GM23338 (cell line): Measurements from ENCODE around the gene SAPCD1. TPM values are rescaled to one million over a fixed set of nuclear protein-coding genes. Genes with fewer than 3 reads are reported as not detected.

Experiments used
- ATAC-seq: fragments of 200-7000 bp; cut with Tn5 transposase; 3 replicates; pipeline ENCODE4 v1.9.1; 2020
- DNase-seq: peaks from one replicate; pipeline ENCODE4 v3.0.0-alpha.2; 2015; ENCODE audit warnings: low spot score
- H2AFZ ChIP-seq: fragments of 200-600 bp; sonication (generic); 2 replicates; pipeline ENCODE4 v1.8.0; 2016; ENCODE audit warnings: antibody characterized with exemption, mild to moderate bottlenecking, moderate library complexity
- H3F3A ChIP-seq: fragments of 200-600 bp; sonication (generic); replicated peaks from 2 replicates; pipeline ENCODE4 v1.8.0; 2017; ENCODE audit warnings: antibody characterized with exemption, mixed run types, low read depth
- H3K27ac ChIP-seq: fragments of 200-600 bp; sonication (generic); 2 replicates; pipeline ENCODE4 v1.6.1; 2016; ENCODE audit warnings: low read depth
- H3K27me3 ChIP-seq: fragments of 200-600 bp; sonication (generic); 2 replicates; pipeline ENCODE4 v1.8.0; 2016; ENCODE audit warnings: mild to moderate bottlenecking, mixed run types, moderate library complexity; ENCODE audit not compliant: insufficient read depth
- H3K36me3 ChIP-seq: fragments of 200-600 bp; sonication (generic); 2 replicates; pipeline ENCODE4 v1.8.0; 2016; ENCODE audit warnings: mild to moderate bottlenecking; ENCODE audit not compliant: insufficient read depth
- H3K4me1 ChIP-seq: fragments of 200-600 bp; sonication (generic); 2 replicates; pipeline ENCODE4 v1.8.0; 2016; ENCODE audit warnings: mild to moderate bottlenecking, moderate library complexity; ENCODE audit not compliant: insufficient read depth
- H3K4me2 ChIP-seq: fragments of 200-600 bp; sonication (generic); 2 replicates; pipeline ENCODE4 v1.7.1; 2017; ENCODE audit warnings: mixed run types
- H3K4me3 ChIP-seq: fragments of 200-600 bp; sonication (generic); 2 replicates; pipeline ENCODE4 v1.6.1; 2016; ENCODE audit warnings: mixed run types
- H3K79me2 ChIP-seq: fragments of 200-600 bp; sonication (generic); replicated peaks from 2 replicates; pipeline ENCODE4 v1.8.0; 2017; ENCODE audit warnings: mild to moderate bottlenecking; ENCODE audit not compliant: insufficient read depth
- H3K9me2 ChIP-seq: fragments of 200-600 bp; sonication (generic); 2 replicates; pipeline ENCODE4 v1.8.0; 2017; ENCODE audit not compliant: insufficient read depth
- H4K20me1 ChIP-seq: fragments of 200-600 bp; sonication (generic); replicated peaks from 2 replicates; pipeline ENCODE4 v1.8.0; 2017; ENCODE audit warnings: mild to moderate bottlenecking; ENCODE audit not compliant: insufficient read depth
- H3K27ac Mint-ChIP-seq: 2 replicates; pipeline ENCODE4 v1.8.0; 2020; ENCODE audit warnings: inconsistent platforms, mild to moderate bottlenecking, moderate library complexity, mixed read lengths
- H3K27me3 Mint-ChIP-seq: 3 replicates; pipeline ENCODE4 v1.8.0; 2022; ENCODE audit warnings: low read depth, mild to moderate bottlenecking, moderate library complexity, mixed read lengths, inconsistent platforms; ENCODE audit not compliant: insufficient read depth, poor library complexity
- H3K36me3 Mint-ChIP-seq: 3 replicates; pipeline ENCODE4 v1.8.0; 2021; ENCODE audit warnings: low read depth, mild to moderate bottlenecking, inconsistent platforms, moderate library complexity, mixed read lengths
- H3K4me1 Mint-ChIP-seq: 3 replicates; pipeline ENCODE4 v1.8.0; 2020; ENCODE audit warnings: mild to moderate bottlenecking, inconsistent platforms, mixed read lengths
- H3K4me3 Mint-ChIP-seq: 3 replicates; pipeline ENCODE4 v1.8.0; 2021; ENCODE audit warnings: moderate library complexity, mild to moderate bottlenecking, inconsistent platforms, mixed read lengths
- H3K9me3 Mint-ChIP-seq: 3 replicates; pipeline ENCODE4 v1.8.0; 2020; ENCODE audit warnings: moderate library complexity, mild to moderate bottlenecking, inconsistent platforms, mixed read lengths
- CREB1 ChIP-seq: fragments of 250-450 bp; sonication (Bioruptor Pico); IDR thresholded peaks from 2 replicates; pipeline ENCODE4 v1.5.0; 2020; ENCODE audit warnings: low read depth, mild to moderate bottlenecking, moderate library complexity
- CTCF ChIP-seq, 2 experiments: fragments of 200-600 bp in 1 of 2; sonication (generic) in 1 of 2; conservative IDR thresholded peaks; 2 replicates each; pipeline versions ENCODE4 v1.5.1 to v1.6.1; 2016 to 2017; ENCODE audit warnings: antibody characterized with exemption in 2 of 2, low read depth in 2 of 2, mild to moderate bottlenecking in 2 of 2, moderate library complexity in 1 of 2
- ETS1 ChIP-seq: IDR thresholded peaks from 2 replicates; pipeline ENCODE4 v1.6.1; 2016; ENCODE audit warnings: antibody characterized with exemption
- EZH2 ChIP-seq: fragments of 200-600 bp; sonication (generic); IDR thresholded peaks from one replicate; pipeline ENCODE4 v1.8.0; 2017; ENCODE audit warnings: antibody characterized with exemption, mild to moderate bottlenecking, low read depth; ENCODE audit not compliant: unreplicated experiment
- POLR2AphosphoS5 ChIP-seq: IDR thresholded peaks from 2 replicates; pipeline ENCODE4 v1.6.1; 2016; ENCODE audit warnings: antibody characterized with exemption, low read depth
- STAT1 ChIP-seq: IDR thresholded peaks from one replicate; pipeline ENCODE4 v1.6.1; 2016; ENCODE audit warnings: antibody characterized with exemption; ENCODE audit not compliant: unreplicated experiment
- ZNF462 ChIP-seq: fragments of 250-450 bp; sonication (Bioruptor Pico); IDR thresholded peaks from 2 replicates; pipeline ENCODE4 v1.5.0; 2020; ENCODE audit warnings: mild to moderate bottlenecking, moderate library complexity
- polyA plus RNA-seq: library from polyadenylated mRNA; unstranded; fragments of >200 nt; fragmentation: Nextera tagmentation; extraction: Ambion mirVana; gene quantifications from 2 replicates; pipeline ENCODE4 v1.2.1, GENCODE V29; 2016
- total RNA-seq: library from RNA; depleted of rRNA; stranded (reverse); fragments of >200 nt; shearing (Covaris generic); gene quantifications from 2 replicates; pipeline ENCODE4 v1.2.3, GENCODE V29; 2014

The SAPCD1 gene
- total and polyA plus RNA-seq, 2 experiments from 2014 or later: 3.9 to 5.0 TPM

GRCh38 chr6:31727034-31727716, 35.3 kb upstream of the SAPCD1 start:
- Mint-ChIP-seq H3K4me1 (peaks cover 19% of the 10 kb centered on the region; the same call in 2 of the 3 replicates), H3K9me3 (no peaks in the 10 kb centered on the region; the same call in 2 of the 3 replicates), H3K27ac (no peak overlapping the region), H3K36me3 (peaks cover 43% of the 10 kb centered on the region), H3K27me3 (peaks cover 20% of the 10 kb centered on the region), H3K4me3 (no peak overlapping the region; the same call in 2 of the 3 replicates)
- H3K4me2 ChIP-seq: no peak overlapping the region
- no peak overlapping the region for H3K27ac ChIP-seq
- H3K4me1 ChIP-seq: peaks cover 14% of the 10 kb centered on the region; the same call in 1 of the 2 replicates
- no peak for TF ChIP-seq CTCF (conservative IDR thresholded peaks at IDR 0.05; ENCODE audit: low read depth in 2 of 2)
- no peak for TF ChIP-seq STAT1
- TF ChIP-seq CREB1: no peak
- no peak for TF ChIP-seq ZNF462 (CRISPR knock-in tag)
- no peak for TF ChIP-seq ETS1
- TF ChIP-seq EZH2: no peak
- TF ChIP-seq POLR2AphosphoS5: no peak
- DNase-seq (no peak), ATAC-seq (no peak)
- peaks cover 8% of the 10 kb centered on the region; the same call in 1 of the 2 replicates for H3K27me3 ChIP-seq
- H3K79me2 ChIP-seq: no peaks in the 10 kb centered on the region
- no peaks in the 10 kb centered on the region for H3K9me2 ChIP-seq
- H2AFZ ChIP-seq: no peak overlapping the region
- peaks cover 17% of the 10 kb centered on the region for H3F3A ChIP-seq
- no peaks in the 10 kb centered on the region; the same call in 1 of the 2 replicates for H4K20me1 ChIP-seq
- H3K4me3 ChIP-seq: no peak overlapping the region
- H3K36me3 ChIP-seq: peaks cover 13% of the 10 kb centered on the region
